ENCODE measurements around the gene CELF5.
A peak's percentile ranks its signal among the peaks of the same experiment; 100 is the strongest.
"Not testable (repeated sequence)": the region's sequence is repeated elsewhere in the genome, so short reads cannot be mapped to it uniquely, and the experiment has no call there.

CELF5 gene

DNA sequence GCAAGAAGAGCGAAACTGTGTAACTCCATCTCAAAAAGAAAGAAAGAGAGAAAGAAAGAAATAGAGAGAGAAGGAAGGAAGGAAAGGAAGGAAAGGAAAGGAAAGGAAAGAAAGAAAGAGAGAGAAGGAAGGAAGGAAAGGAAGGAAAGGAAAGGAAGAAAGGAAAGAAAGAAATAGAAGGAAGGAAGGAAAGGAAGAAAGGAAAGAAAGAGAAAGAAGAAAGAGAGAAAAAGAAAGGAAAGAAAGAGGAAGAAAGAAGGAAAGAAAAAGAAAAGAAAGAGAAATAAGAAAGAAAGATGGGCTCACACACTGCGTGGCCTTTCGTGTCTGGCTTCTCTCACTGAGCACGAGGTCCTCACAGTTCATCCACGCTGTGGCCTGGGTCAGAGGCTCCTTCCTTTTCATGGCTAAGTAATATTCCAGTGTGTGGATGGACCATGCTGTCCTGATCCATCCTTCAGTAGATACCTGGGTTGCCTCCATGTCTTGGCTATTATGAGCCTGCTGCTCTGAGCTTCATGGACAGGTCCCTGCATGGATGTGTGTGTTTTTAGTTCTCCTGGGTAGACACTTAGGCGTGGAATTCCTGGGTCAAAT is 74.5 kb downstream of the CELF5 start:
- no peak for DNase-seq (ENCODE audit: low read depth)
- TF ChIP-seq, protein P1, sequence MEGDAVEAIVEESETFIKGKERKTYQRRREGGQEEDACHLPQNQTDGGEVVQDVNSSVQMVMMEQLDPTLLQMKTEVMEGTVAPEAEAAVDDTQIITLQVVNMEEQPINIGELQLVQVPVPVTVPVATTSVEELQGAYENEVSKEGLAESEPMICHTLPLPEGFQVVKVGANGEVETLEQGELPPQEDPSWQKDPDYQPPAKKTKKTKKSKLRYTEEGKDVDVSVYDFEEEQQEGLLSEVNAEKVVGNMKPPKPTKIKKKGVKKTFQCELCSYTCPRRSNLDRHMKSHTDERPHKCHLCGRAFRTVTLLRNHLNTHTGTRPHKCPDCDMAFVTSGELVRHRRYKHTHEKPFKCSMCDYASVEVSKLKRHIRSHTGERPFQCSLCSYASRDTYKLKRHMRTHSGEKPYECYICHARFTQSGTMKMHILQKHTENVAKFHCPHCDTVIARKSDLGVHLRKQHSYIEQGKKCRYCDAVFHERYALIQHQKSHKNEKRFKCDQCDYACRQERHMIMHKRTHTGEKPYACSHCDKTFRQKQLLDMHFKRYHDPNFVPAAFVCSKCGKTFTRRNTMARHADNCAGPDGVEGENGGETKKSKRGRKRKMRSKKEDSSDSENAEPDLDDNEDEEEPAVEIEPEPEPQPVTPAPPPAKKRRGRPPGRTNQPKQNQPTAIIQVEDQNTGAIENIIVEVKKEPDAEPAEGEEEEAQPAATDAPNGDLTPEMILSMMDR (conservative IDR thresholded peaks at IDR 0.05; ENCODE audit: low read depth, low read length) = no peak
- H3K4me3 ChIP-seq (ENCODE audit: low read depth, low read length) = no peak overlapping the region

DNA sequence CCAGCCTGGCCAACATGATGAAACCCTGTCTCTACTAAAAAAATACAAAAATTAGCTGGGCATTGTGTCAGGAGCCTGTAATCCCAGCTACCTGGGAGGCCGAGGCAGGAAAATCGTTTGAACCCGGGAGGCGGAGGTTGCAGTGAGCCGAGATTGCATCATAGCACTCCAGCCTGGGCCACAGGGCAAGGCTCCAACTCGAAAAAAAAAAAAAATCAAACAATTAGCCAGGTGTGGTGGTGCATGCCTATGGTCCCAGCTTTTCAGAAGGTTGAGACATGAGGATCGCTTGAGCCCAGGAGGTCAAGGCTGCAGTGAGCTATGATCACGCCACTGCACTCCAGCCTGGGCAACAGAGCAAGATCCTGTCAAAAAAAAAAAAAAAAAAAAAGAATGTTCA is 76.1 kb downstream of the CELF5 start:
- not testable (repeated sequence) for DNase-seq (ENCODE audit: low read depth); H3K4me3 ChIP-seq (ENCODE audit: low read depth, low read length)

DNA sequence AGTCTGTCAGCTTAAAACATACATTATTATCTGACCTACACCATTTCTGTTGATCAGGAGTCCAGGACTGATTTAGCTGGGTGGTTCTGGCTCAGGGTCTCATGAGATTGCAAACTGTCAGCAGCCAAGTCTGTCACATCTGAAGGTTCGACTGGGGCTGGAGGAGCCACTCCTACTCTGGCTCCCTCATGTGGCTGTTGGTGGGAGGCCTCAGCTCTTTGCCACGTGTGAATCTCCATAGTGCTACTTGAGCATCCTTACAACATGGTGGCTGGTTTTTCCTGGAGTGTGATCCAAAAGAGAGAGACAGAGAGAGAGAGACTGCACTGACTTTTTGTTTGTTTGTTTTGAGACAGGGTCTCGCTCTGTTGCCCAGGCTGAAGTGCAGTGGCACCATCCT is 78.3 kb downstream of the CELF5 start:
- TF ChIP-seq, protein P1 (conservative IDR thresholded peaks at IDR 0.05; ENCODE audit: low read depth, low read length) = peak; percentile 20
- DNase-seq (ENCODE audit: low read depth) = no peak
- H3K4me3 ChIP-seq (ENCODE audit: low read depth, low read length) = no peak overlapping the region

DNA sequence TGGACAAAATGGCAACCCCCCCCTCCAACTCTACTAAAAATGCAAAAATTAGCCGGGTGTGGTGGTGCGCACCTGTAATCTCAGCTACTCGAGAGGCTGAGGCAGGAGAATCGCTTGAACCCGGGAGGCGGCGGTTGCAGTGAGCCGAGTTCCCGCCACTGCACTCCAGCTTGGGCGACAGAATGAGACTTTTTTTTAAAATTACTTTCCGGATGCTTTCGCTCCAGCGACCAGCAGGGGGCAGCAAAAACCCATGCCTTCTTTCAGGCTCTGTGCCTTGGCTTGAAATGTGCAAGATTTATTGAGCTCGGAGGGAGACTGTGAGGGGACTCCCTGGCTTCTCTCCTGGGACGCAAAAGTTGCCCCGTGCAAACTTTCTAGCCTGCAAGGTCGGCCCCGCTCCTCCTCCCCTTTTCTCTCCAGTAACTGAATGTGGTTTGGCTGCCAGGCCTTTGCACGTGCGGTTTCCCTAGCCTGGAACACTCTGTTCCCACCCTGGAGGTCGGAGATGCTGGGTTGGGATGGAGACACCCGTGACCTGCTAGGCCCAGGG is 80.5 kb downstream of the CELF5 start:
- no peak overlapping the region for H3K4me3 ChIP-seq (ENCODE audit: low read depth, low read length)
- DNase-seq (ENCODE audit: low read depth) = peak; percentile 73
- TF ChIP-seq, protein P1 (conservative IDR thresholded peaks at IDR 0.05; ENCODE audit: low read depth, low read length) = peak; percentile 89

DNA sequence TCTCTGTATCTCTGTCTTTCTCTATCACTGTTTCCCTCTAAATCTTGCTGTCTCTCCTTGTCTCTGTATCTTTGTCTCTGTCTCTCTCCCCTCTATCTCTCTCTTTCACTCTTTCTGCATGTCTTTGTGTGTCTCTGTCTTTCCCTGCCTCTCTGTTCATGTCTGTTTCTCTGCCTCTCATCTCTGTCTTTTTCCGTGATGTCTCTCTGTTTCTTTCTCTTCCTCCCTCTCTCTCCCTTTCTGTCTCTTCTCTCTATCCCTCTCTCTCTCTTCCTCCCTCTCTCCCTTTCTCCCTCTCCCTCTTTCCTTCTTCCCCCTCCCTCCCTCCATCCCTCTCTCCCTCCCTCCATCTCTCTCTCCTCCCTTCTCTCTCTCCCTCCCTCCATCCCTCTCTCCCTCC is 85.3 kb downstream of the CELF5 start:
- H3K4me3 ChIP-seq (ENCODE audit: low read depth, low read length) = no peak overlapping the region
- TF ChIP-seq, protein P1 (conservative IDR thresholded peaks at IDR 0.05; ENCODE audit: low read depth, low read length) = no peak
- DNase-seq (ENCODE audit: low read depth) = no peak

DNA sequence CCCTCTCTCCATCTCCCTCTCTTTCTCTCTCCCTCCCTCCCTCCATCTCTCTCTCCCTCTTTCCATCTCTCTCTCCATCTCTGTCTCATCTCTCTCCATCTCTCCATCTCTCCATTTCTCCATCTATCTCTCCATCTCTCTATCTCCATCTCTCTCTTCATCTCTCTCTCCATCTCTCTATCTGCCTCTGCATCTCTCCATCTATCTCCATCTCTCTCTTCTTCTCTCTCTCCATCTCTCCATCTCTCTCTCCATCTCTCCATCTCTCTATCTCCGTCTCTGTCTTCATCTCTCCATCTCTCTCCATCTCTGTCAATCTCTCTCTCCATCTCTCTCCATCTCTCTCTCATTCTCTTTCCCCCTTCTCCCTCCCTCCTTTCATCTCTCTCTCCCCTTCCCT is 85.8 kb downstream of the CELF5 start:
- TF ChIP-seq, protein P1 (conservative IDR thresholded peaks at IDR 0.05; ENCODE audit: low read depth, low read length) = no peak
- H3K4me3 ChIP-seq (ENCODE audit: low read depth, low read length) = no peak overlapping the region
- no peak for DNase-seq (ENCODE audit: low read depth)

DNA sequence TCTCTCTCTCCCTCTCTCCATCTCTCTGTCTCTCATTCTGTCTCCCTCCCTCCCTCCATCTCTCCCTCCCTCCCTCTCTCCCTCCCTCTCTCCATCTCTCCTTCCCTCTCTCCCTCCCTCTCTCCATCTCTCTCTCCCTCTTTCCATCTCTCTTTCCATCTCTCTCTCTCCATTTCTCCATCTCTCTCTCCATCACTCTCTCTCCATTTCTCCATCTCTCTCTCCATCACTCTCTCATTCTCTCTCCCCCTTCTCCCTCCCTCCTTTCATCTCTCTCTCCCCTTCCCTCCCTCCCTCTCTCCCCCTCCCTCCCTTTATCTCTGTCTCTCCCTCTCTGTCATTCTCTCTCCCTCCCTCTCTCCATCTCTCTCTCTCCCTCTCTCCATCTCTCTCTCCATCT is 86.2 kb downstream of the CELF5 start:
- H3K4me3 ChIP-seq (ENCODE audit: low read depth, low read length) = no peak overlapping the region
- no peak for DNase-seq (ENCODE audit: low read depth)
- TF ChIP-seq, protein P1 (conservative IDR thresholded peaks at IDR 0.05; ENCODE audit: low read depth, low read length) = no peak

Data from choroid plexus epithelial cell (primary cell).